ENCODE data around the gene LTBP4.

DNA sequence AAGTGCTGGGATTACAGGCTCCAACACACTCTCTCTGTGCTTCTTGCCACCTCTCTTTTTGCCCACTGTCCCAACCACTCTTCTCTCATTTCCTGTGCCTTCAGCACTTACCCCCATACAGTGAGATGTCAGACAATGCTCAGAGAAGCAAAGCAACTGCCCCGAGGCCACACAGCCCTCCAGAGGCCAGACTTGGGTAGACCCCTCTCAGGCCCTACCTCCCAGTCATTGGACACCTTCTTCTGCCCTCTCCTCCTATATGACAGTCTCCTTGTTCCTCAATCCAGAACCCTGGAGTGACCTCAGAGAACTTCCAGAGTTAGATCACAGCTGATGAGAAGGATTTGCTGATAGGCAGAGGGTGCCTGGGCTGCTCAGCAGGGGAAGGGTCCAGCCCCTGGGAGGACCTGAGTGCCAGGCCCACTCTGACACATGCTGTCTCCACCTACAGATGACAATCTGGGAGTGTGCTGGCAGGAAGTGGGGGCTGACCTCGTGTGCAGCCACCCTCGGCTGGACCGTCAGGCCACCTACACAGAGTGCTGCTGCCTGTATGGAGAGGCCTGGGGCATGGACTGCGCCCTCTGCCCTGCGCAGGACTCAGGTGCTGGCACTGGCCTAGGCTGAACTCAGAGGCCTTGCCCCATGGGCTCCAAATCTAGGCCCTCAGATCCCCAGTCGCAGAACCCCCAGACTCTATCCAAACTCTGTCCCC, 24.4 kb downstream of the LTBP4 start:
- no peak for TF ChIP-seq POLR2A (IDR thresholded peaks at IDR 0.05)
- TF ChIP-seq POLR2AphosphoS5 (IDR thresholded peaks at IDR 0.05) = peak in 1 of 3 donors; percentile 48

Measured in spleen (tissue), 3 donors.